Stimulated activated CD8-positive, alpha-beta memory T cell treated with anti-CD3 and anti-CD28 coated beads, Interleukin-15, amount 100 ng/mL, for 1 hour (primary cell): Measurements from ENCODE around the gene ECI1.

Experiments used
- DNase-seq: peaks from one replicate; pipeline ENCODE4 v3.0.0-alpha.2; 2020; ENCODE audit warnings: low read depth

Gene ECI1

GRCh38 chr16:2251296-2252111 is at the start of gene ECI1:
ECI1 (minus strand) TSS chr16:2251587; CDS start chr16:2251566, 21 bp downstream.
- peak; percentile 49 for DNase-seq

- no peak for DNase-seq
These were observed 48.5 kb upstream of the ECI1 start for GRCh38 chr16:2299915-2300192.

GRCh38 chr16:2299121-2299914 is 47.9 kb upstream of the ECI1 start:
- no peak for DNase-seq

- DNase-seq = no peak
These were observed 47.2 kb upstream of the ECI1 start for GRCh38 chr16:2298621-2299020.

GRCh38 chr16:2297506-2297860 is 46.1 kb upstream of the ECI1 start:
- DNase-seq = no peak

GRCh38 chr16:2296661-2297505 is 45.5 kb upstream of the ECI1 start:
- DNase-seq = no peak

GRCh38 chr16:2295056-2295798 is 43.8 kb upstream of the ECI1 start:
- no peak for DNase-seq

- DNase-seq = no peak
These were observed 40.8 kb upstream of the ECI1 start for GRCh38 chr16:2292221-2292620.

- DNase-seq = no peak
These were observed 37.9 kb upstream of the ECI1 start for GRCh38 chr16:2289282-2289681.

- DNase-seq = no peak
These were observed 37.3 kb upstream of the ECI1 start for GRCh38 chr16:2288726-2289125.

GRCh38 chr16:2287916-2288547 is 36.6 kb upstream of the ECI1 start:
- no peak for DNase-seq

GRCh38 chr16:2286550-2286949 is 35.2 kb upstream of the ECI1 start:
- no peak for DNase-seq

GRCh38 chr16:2285731-2286191 is 34.4 kb upstream of the ECI1 start:
- DNase-seq = no peak

- DNase-seq = no peak
These were observed 33.6 kb upstream of the ECI1 start for GRCh38 chr16:2284797-2285576.

- DNase-seq = no peak
These were observed 32.8 kb upstream of the ECI1 start for GRCh38 chr16:2284001-2284770.

- no peak for DNase-seq
These were observed 31.6 kb upstream of the ECI1 start for GRCh38 chr16:2282866-2283555.

- no peak for DNase-seq
These were observed 30.9 kb upstream of the ECI1 start for GRCh38 chr16:2282262-2282661.

- DNase-seq = no peak
These were observed 29.7 kb upstream of the ECI1 start for GRCh38 chr16:2280981-2281542.

- DNase-seq = no peak
These were observed 29.1 kb upstream of the ECI1 start for GRCh38 chr16:2280461-2280860.
